Measurements from ENCODE around the gene ARSD. TPM values are rescaled to one million over a fixed set of nuclear protein-coding genes. Genes with fewer than 3 reads are reported as not detected.

ARSD gene
- total RNA-seq, 1 experiment from 2014 or later = 3.0 TPM

DNA sequence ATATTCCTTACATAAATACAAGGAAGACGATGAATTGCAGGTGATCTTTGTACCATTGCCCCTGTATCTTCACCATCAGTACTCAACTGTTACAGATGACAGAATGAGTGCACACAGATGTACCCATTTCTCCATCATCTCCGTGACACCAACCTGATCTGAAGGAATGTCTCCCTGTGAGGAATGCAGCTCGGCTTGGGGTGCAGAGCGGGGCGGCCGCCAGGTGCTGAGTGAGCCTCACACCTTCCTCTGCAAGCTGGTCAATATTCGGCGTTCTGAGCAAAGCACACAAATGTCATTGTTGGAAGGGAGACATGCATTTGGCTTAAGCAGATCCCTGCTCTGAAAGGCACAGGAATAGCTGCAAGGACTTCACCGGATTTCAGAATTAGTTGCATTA lies 7.4 kb downstream of the ARSD start (continued):
- TF ChIP-seq TEAD4 (CRISPR knock-in tag; IDR thresholded peaks at IDR 0.05) = no peak
- no peak for TF ChIP-seq SOX15 (CRISPR knock-in tag; IDR thresholded peaks at IDR 0.05)
- TF ChIP-seq, protein P1, sequence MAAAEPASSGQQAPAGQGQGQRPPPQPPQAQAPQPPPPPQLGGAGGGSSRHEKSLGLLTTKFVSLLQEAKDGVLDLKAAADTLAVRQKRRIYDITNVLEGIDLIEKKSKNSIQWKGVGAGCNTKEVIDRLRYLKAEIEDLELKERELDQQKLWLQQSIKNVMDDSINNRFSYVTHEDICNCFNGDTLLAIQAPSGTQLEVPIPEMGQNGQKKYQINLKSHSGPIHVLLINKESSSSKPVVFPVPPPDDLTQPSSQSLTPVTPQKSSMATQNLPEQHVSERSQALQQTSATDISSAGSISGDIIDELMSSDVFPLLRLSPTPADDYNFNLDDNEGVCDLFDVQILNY (CRISPR knock-in tag; IDR thresholded peaks at IDR 0.05) = no peak
- TF ChIP-seq, protein P2, sequence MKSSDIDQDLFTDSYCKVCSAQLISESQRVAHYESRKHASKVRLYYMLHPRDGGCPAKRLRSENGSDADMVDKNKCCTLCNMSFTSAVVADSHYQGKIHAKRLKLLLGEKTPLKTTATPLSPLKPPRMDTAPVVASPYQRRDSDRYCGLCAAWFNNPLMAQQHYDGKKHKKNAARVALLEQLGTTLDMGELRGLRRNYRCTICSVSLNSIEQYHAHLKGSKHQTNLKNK (CRISPR knock-in tag; IDR thresholded peaks at IDR 0.05) = no peak
- no peak for TF ChIP-seq FOXP1 (CRISPR knock-in tag; IDR thresholded peaks at IDR 0.05; ENCODE audit: borderline replicate concordance)

DNA sequence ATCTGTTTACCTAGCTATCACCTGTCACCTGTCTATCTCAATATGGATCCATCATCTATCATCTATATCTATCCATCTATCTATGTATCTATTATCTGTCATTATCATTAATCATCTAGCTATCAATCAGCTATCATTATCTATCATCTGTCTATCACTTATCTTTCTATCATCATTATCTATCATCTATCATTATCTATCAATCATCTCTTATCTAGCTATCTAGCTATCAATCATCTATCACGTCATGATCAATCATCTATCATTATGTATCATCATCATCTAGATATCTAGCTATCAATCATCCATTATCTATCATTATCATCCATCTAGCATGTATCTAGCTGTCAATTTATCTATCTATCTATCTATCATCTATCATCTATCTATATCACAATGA lies 7.9 kb downstream of the ARSD start:
- Mint-ChIP-seq H3K36me3 (peaks cover 7% of the 10 kb centered on the region), H3K27ac (no peak overlapping the region), H3K4me1 (peaks cover 3% of the 10 kb centered on the region; the same call in 1 of the 2 replicates), H3K9me3 (peaks cover 4% of the 10 kb centered on the region; the same call in 1 of the 2 replicates), H3K4me3 (no peak overlapping the region), H3K27me3 (ENCODE audit: low read depth) (no peaks in the 10 kb centered on the region)
- ChIA-PET CTCF (no interaction called here), POLR2A (no interaction called here)
- ATAC-seq (no peak), DNase-seq (ENCODE audit: low spot score) (no peak)
- TF ChIP-seq ZNF138 (CRISPR knock-in tag; conservative IDR thresholded peaks at IDR 0.05) (no peak), ZNF671 (CRISPR knock-in tag; IDR thresholded peaks at IDR 0.05) (no peak), MXD4 (CRISPR knock-in tag; IDR thresholded peaks at IDR 0.05; ENCODE audit: borderline replicate concordance) (no peak), GTF2I (CRISPR knock-in tag; conservative IDR thresholded peaks at IDR 0.05) (no peak), ETV6 (CRISPR knock-in tag; IDR thresholded peaks at IDR 0.05) (no peak), NFATC4 (CRISPR knock-in tag; IDR thresholded peaks at IDR 0.05) (no peak), SP1 (CRISPR knock-in tag; conservative IDR thresholded peaks at IDR 0.05) (no peak), SMAD3 (CRISPR knock-in tag; IDR thresholded peaks at IDR 0.05; ENCODE audit: borderline replicate concordance) (no peak)
- TF ChIP-seq, protein P3, sequence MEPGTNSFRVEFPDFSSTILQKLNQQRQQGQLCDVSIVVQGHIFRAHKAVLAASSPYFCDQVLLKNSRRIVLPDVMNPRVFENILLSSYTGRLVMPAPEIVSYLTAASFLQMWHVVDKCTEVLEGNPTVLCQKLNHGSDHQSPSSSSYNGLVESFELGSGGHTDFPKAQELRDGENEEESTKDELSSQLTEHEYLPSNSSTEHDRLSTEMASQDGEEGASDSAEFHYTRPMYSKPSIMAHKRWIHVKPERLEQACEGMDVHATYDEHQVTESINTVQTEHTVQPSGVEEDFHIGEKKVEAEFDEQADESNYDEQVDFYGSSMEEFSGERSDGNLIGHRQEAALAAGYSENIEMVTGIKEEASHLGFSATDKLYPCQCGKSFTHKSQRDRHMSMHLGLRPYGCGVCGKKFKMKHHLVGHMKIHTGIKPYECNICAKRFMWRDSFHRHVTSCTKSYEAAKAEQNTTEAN (CRISPR knock-in tag; IDR thresholded peaks at IDR 0.05) = no peak
- TF ChIP-seq, protein P4, sequence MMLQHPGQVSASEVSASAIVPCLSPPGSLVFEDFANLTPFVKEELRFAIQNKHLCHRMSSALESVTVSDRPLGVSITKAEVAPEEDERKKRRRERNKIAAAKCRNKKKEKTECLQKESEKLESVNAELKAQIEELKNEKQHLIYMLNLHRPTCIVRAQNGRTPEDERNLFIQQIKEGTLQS (CRISPR knock-in tag; conservative IDR thresholded peaks at IDR 0.05) = no peak
- TF ChIP-seq, protein P5, sequence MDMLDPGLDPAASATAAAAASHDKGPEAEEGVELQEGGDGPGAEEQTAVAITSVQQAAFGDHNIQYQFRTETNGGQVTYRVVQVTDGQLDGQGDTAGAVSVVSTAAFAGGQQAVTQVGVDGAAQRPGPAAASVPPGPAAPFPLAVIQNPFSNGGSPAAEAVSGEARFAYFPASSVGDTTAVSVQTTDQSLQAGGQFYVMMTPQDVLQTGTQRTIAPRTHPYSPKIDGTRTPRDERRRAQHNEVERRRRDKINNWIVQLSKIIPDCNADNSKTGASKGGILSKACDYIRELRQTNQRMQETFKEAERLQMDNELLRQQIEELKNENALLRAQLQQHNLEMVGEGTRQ (CRISPR knock-in tag; IDR thresholded peaks at IDR 0.05) = no peak
- TF ChIP-seq, protein P6, sequence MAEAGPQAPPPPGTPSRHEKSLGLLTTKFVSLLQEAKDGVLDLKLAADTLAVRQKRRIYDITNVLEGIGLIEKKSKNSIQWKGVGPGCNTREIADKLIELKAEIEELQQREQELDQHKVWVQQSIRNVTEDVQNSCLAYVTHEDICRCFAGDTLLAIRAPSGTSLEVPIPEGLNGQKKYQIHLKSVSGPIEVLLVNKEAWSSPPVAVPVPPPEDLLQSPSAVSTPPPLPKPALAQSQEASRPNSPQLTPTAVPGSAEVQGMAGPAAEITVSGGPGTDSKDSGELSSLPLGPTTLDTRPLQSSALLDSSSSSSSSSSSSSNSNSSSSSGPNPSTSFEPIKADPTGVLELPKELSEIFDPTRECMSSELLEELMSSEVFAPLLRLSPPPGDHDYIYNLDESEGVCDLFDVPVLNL (CRISPR knock-in tag; IDR thresholded peaks at IDR 0.05; ENCODE audit: borderline replicate concordance, low read depth) = no peak
- TF ChIP-seq, protein P7, sequence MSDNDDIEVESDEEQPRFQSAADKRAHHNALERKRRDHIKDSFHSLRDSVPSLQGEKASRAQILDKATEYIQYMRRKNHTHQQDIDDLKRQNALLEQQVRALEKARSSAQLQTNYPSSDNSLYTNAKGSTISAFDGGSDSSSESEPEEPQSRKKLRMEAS (CRISPR knock-in tag; IDR thresholded peaks at IDR 0.05) = no peak
- TF ChIP-seq, protein P8, sequence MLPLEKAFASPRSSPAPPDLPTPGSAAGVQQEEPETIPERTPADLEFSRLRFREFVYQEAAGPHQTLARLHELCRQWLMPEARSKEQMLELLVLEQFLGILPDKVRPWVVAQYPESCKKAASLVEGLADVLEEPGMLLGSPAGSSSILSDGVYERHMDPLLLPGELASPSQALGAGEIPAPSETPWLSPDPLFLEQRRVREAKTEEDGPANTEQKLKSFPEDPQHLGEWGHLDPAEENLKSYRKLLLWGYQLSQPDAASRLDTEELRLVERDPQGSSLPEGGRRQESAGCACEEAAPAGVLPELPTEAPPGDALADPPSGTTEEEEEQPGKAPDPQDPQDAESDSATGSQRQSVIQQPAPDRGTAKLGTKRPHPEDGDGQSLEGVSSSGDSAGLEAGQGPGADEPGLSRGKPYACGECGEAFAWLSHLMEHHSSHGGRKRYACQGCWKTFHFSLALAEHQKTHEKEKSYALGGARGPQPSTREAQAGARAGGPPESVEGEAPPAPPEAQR (CRISPR knock-in tag; IDR thresholded peaks at IDR 0.05) = no peak
- TF ChIP-seq, protein P9, sequence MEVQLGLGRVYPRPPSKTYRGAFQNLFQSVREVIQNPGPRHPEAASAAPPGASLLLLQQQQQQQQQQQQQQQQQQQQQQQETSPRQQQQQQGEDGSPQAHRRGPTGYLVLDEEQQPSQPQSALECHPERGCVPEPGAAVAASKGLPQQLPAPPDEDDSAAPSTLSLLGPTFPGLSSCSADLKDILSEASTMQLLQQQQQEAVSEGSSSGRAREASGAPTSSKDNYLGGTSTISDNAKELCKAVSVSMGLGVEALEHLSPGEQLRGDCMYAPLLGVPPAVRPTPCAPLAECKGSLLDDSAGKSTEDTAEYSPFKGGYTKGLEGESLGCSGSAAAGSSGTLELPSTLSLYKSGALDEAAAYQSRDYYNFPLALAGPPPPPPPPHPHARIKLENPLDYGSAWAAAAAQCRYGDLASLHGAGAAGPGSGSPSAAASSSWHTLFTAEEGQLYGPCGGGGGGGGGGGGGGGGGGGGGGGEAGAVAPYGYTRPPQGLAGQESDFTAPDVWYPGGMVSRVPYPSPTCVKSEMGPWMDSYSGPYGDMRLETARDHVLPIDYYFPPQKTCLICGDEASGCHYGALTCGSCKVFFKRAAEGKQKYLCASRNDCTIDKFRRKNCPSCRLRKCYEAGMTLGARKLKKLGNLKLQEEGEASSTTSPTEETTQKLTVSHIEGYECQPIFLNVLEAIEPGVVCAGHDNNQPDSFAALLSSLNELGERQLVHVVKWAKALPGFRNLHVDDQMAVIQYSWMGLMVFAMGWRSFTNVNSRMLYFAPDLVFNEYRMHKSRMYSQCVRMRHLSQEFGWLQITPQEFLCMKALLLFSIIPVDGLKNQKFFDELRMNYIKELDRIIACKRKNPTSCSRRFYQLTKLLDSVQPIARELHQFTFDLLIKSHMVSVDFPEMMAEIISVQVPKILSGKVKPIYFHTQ (CRISPR knock-in tag; IDR thresholded peaks at IDR 0.05) = no peak
- TF ChIP-seq, protein P10, sequence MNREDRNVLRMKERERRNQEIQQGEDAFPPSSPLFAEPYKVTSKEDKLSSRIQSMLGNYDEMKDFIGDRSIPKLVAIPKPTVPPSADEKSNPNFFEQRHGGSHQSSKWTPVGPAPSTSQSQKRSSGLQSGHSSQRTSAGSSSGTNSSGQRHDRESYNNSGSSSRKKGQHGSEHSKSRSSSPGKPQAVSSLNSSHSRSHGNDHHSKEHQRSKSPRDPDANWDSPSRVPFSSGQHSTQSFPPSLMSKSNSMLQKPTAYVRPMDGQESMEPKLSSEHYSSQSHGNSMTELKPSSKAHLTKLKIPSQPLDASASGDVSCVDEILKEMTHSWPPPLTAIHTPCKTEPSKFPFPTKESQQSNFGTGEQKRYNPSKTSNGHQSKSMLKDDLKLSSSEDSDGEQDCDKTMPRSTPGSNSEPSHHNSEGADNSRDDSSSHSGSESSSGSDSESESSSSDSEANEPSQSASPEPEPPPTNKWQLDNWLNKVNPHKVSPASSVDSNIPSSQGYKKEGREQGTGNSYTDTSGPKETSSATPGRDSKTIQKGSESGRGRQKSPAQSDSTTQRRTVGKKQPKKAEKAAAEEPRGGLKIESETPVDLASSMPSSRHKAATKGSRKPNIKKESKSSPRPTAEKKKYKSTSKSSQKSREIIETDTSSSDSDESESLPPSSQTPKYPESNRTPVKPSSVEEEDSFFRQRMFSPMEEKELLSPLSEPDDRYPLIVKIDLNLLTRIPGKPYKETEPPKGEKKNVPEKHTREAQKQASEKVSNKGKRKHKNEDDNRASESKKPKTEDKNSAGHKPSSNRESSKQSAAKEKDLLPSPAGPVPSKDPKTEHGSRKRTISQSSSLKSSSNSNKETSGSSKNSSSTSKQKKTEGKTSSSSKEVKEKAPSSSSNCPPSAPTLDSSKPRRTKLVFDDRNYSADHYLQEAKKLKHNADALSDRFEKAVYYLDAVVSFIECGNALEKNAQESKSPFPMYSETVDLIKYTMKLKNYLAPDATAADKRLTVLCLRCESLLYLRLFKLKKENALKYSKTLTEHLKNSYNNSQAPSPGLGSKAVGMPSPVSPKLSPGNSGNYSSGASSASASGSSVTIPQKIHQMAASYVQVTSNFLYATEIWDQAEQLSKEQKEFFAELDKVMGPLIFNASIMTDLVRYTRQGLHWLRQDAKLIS (CRISPR knock-in tag; IDR thresholded peaks at IDR 0.05; ENCODE audit: borderline replicate concordance) = no peak
- TF ChIP-seq, protein P11, sequence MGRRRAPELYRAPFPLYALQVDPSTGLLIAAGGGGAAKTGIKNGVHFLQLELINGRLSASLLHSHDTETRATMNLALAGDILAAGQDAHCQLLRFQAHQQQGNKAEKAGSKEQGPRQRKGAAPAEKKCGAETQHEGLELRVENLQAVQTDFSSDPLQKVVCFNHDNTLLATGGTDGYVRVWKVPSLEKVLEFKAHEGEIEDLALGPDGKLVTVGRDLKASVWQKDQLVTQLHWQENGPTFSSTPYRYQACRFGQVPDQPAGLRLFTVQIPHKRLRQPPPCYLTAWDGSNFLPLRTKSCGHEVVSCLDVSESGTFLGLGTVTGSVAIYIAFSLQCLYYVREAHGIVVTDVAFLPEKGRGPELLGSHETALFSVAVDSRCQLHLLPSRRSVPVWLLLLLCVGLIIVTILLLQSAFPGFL (CRISPR knock-in tag; IDR thresholded peaks at IDR 0.05; ENCODE audit: borderline replicate concordance) = no peak
